Measurements from ENCODE around the gene ZNF20. TPM values are rescaled to one million over a fixed set of nuclear protein-coding genes. Genes with fewer than 3 reads are reported as not detected.

ZNF20 gene
- total and polyA plus RNA-seq, 9 of the 15 experiments (the other 6 are each of a cell fraction or from before 2014, with no cell fraction given): 1.4 to 3.7 (median 3.1) TPM

DNA sequence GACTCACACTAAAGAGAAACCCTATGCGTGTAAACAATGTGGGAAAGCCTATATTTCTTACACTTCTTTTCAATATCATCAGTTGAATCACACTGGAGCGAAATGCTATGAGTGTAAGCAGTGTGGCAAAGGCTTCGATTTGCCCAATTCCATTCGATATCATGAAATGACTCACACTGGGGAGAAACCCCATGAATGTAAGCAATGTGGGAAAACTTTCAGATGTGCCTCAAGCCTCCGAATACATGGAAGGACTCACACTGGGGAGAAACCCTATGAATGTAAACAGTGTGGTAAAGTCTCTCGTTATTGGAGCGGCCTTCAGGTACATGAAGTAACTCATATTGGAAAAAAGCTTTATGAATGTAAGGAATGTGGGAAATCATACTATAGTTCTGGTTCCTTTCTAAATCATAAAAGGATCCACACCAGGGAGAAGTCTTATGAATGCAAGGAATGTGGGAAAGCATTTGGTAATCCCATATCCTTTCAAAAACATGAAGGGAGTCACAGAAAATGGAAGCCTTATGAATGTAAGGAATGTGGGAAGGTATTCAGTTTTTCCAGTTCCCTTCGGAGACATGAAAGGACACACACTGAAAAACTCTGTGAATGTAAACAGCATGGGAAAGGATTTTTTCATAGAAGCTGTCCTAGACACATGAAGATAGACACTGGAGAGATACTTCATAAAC, 28.1 kb downstream of the ZNF20 start:
- CTCF ChIA-PET (ENCODE audit: low intra/inter-chr PET ratio): no interaction called here
- ATAC-seq: no peak
- H3K9me1 ChIP-seq (ENCODE audit: control insufficient read depth, insufficient read depth, low read length): no peaks in the 10 kb centered on the region
- no peak overlapping the region for H3K27ac ChIP-seq (ENCODE audit: extremely low read depth, low read depth, low read length)
- H3K36me3 ChIP-seq (ENCODE audit: control insufficient read depth, insufficient read depth, low read length): peaks cover 38% of the 10 kb centered on the region
- H3K9me3 ChIP-seq (replicated peaks; ENCODE audit: control insufficient read depth, insufficient read depth, low read depth, low read length): peaks cover 25% of the 10 kb centered on the region
- no peak overlapping the region for H3K4me2 ChIP-seq (ENCODE audit: insufficient read depth, low read length)
- in situ Hi-C loops (cut with MboI): no loop called here
- DNase-seq (ENCODE audit: extremely low read depth in 1 of 4, low spot score in 3 of 4): no peak
- FAIRE-seq: no peak
- H3K9ac ChIP-seq (ENCODE audit: insufficient read depth in 1 of 2, low read depth in 2 of 2, low read length in 2 of 2): no peak overlapping the region
- no peak for TF ChIP-seq ILK (tag; IDR thresholded peaks at IDR 0.05; ENCODE audit: borderline replicate concordance, low read depth)
- TF ChIP-seq CBX3 (IDR thresholded peaks at IDR 0.05; ENCODE audit: borderline replicate concordance in 1 of 2, low read length in 2 of 2): 0 out of 3 replicates have a peak, but pooled peaks of 1 of the 2 experiments have one; percentile 24
- TF ChIP-seq ZNF75A (CRISPR knock-in tag; IDR thresholded peaks at IDR 0.05): peak; percentile 84
- H4K20me1 ChIP-seq (replicated peaks; ENCODE audit: control insufficient read depth, insufficient read depth, low read length): no peaks in the 10 kb centered on the region
- no TSS peak for BruUV-seq (replicated peaks)
- no peaks in the 10 kb centered on the region for H3K4me1 ChIP-seq (replicated peaks in 1 of 2; ENCODE audit: control insufficient read depth in 2 of 2, insufficient read depth in 2 of 2, low read length in 2 of 2)
- WGBS (ENCODE audit: insufficient coverage, low coverage, missing lambda C conversion rate): 70% methylated on average over 8 of the region's 8 CpGs
- POLR2A ChIA-PET: no interaction called here
- no peaks in the 10 kb centered on the region for H3K79me2 ChIP-seq (ENCODE audit: control insufficient read depth, insufficient read depth, low read length)
- no peak overlapping the region for H2AFZ ChIP-seq (ENCODE audit: low read depth, low read length)
- H3K27me3 ChIP-seq (ENCODE audit: control insufficient read depth in 2 of 2, insufficient read depth in 2 of 2, low read length in 2 of 2): no peaks in the 10 kb centered on the region
- intact Hi-C loops (cut with micrococcal nuclease): no loop called here
- H3K4me3 ChIP-seq: no peak overlapping the region

DNA sequence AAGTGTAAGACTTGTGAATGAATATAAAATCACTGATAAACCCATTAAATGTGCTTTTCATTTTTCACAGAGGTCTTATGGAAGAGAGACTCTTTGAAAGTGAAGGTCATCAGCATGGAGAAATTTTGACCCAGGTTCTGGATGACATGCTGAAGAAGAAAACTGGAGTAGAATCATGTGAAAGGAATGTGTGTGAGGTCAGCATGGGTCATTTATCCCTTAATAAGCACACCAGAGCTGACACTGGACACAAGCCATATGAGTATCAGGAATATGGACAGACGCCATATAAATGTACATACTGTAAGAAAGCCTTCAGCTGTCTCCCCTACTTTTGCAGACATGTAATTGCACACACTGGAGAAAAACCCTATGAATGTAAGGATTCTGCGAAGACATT, 29.0 kb downstream of the ZNF20 start:
- no peak overlapping the region for H3K27ac ChIP-seq (ENCODE audit: extremely low read depth, low read depth, low read length)
- no peaks in the 10 kb centered on the region for H3K4me1 ChIP-seq (replicated peaks in 1 of 2; ENCODE audit: control insufficient read depth in 2 of 2, insufficient read depth in 2 of 2, low read length in 2 of 2)
- ATAC-seq (no peak), DNase-seq (ENCODE audit: extremely low read depth in 1 of 4, low spot score in 3 of 4) (no peak), FAIRE-seq (no peak)
- no peak overlapping the region for H3K4me2 ChIP-seq (ENCODE audit: insufficient read depth, low read length)
- no peak overlapping the region for H2AFZ ChIP-seq (ENCODE audit: low read depth, low read length)
- no peaks in the 10 kb centered on the region for H3K9me1 ChIP-seq (ENCODE audit: control insufficient read depth, insufficient read depth, low read length)
- H3K4me3 ChIP-seq: no peak overlapping the region
- WGBS (ENCODE audit: insufficient coverage, low coverage, missing lambda C conversion rate): 27% methylated on average over 2 of the region's 2 CpGs
- CTCF ChIA-PET (ENCODE audit: low intra/inter-chr PET ratio): no interaction called here
- no peaks in the 10 kb centered on the region for H3K27me3 ChIP-seq (ENCODE audit: control insufficient read depth in 2 of 2, insufficient read depth in 2 of 2, low read length in 2 of 2)
- BruUV-seq (replicated peaks): no TSS peak
- in situ Hi-C loops (cut with MboI) (no loop called here), intact Hi-C loops (cut with micrococcal nuclease) (no loop called here)
- POLR2A ChIA-PET: no interaction called here
- H3K36me3 ChIP-seq (ENCODE audit: control insufficient read depth, insufficient read depth, low read length): peaks cover 40% of the 10 kb centered on the region
- H3K9ac ChIP-seq (ENCODE audit: insufficient read depth in 1 of 2, low read depth in 2 of 2, low read length in 2 of 2): no peak overlapping the region
- H3K79me2 ChIP-seq (ENCODE audit: control insufficient read depth, insufficient read depth, low read length): no peaks in the 10 kb centered on the region
- peaks cover 26% of the 10 kb centered on the region for H3K9me3 ChIP-seq (replicated peaks; ENCODE audit: control insufficient read depth, insufficient read depth, low read depth, low read length)
- H4K20me1 ChIP-seq (replicated peaks; ENCODE audit: control insufficient read depth, insufficient read depth, low read length): no peaks in the 10 kb centered on the region
- no peak for TF ChIP-seq NR3C1 (CRISPR knock-in tag; IDR thresholded peaks at IDR 0.05)
- TF ChIP-seq TCFL5 (CRISPR knock-in tag; conservative IDR thresholded peaks at IDR 0.05): no peak
- TF ChIP-seq, protein P1, sequence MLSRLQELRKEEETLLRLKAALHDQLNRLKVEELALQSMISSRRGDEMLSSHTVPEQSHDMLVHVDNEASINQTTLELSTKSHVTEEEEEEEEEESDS (CRISPR knock-in tag; IDR thresholded peaks at IDR 0.05): no peak
- TF ChIP-seq, protein P2, sequence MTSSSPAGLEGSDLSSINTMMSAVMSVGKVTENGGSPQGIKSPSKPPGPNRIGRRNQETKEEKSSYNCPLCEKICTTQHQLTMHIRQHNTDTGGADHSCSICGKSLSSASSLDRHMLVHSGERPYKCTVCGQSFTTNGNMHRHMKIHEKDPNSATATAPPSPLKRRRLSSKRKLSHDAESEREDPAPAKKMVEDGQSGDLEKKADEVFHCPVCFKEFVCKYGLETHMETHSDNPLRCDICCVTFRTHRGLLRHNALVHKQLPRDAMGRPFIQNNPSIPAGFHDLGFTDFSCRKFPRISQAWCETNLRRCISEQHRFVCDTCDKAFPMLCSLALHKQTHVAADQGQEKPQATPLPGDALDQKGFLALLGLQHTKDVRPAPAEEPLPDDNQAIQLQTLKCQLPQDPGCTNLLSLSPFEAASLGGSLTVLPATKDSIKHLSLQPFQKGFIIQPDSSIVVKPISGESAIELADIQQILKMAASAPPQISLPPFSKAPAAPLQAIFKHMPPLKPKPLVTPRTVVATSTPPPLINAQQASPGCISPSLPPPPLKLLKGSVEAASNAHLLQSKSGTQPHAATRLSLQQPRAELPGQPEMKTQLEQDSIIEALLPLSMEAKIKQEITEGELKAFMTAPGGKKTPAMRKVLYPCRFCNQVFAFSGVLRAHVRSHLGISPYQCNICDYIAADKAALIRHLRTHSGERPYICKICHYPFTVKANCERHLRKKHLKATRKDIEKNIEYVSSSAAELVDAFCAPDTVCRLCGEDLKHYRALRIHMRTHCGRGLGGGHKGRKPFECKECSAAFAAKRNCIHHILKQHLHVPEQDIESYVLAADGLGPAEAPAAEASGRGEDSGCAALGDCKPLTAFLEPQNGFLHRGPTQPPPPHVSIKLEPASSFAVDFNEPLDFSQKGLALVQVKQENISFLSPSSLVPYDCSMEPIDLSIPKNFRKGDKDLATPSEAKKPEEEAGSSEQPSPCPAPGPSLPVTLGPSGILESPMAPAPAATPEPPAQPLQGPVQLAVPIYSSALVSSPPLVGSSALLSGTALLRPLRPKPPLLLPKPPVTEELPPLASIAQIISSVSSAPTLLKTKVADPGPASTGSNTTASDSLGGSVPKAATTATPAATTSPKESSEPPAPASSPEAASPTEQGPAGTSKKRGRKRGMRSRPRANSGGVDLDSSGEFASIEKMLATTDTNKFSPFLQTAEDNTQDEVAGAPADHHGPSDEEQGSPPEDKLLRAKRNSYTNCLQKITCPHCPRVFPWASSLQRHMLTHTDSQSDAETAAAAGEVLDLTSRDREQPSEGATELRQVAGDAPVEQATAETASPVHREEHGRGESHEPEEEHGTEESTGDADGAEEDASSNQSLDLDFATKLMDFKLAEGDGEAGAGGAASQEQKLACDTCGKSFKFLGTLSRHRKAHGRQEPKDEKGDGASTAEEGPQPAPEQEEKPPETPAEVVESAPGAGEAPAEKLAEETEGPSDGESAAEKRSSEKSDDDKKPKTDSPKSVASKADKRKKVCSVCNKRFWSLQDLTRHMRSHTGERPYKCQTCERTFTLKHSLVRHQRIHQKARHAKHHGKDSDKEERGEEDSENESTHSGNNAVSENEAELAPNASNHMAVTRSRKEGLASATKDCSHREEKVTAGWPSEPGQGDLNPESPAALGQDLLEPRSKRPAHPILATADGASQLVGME (CRISPR knock-in tag; IDR thresholded peaks at IDR 0.05): no peak
